DOHH2 (cell line): ENCODE data around the gene SCN1A.

Experiments used
- H3F3A ChIP-seq: fragments of 200-600 bp; sonication (generic), shearing (Covaris generic); 2 replicates; pipeline ENCODE4 v1.6.0; 2016; ENCODE audit warnings: antibody characterized with exemption, mild to moderate bottlenecking; ENCODE audit not compliant: control insufficient read depth, insufficient read depth
- H3K27ac ChIP-seq: fragments of 200-600 bp; sonication (generic); 2 replicates; pipeline ENCODE4 v1.5.1; 2014; ENCODE audit warnings: low read depth, mild to moderate bottlenecking, low read length, moderate library complexity
- H3K27me3 ChIP-seq: fragments of 200-600 bp; sonication (generic); 2 replicates; pipeline ENCODE4 v1.6.1; 2014; ENCODE audit warnings: mild to moderate bottlenecking, low read length, mixed read lengths; ENCODE audit not compliant: control insufficient read depth
- H3K36me3 ChIP-seq: fragments of 200-600 bp; sonication (generic); 2 replicates; pipeline ENCODE4 v1.6.1; 2014; ENCODE audit warnings: mild to moderate bottlenecking, low read length, moderate library complexity, mixed read lengths; ENCODE audit not compliant: control insufficient read depth
- H3K4me1 ChIP-seq: fragments of 200-600 bp; sonication (generic); 2 replicates; pipeline ENCODE4 v1.6.1; 2014; ENCODE audit warnings: mild to moderate bottlenecking, low read length, mixed read lengths; ENCODE audit not compliant: control insufficient read depth
- H3K4me2 ChIP-seq: fragments of 200-600 bp; sonication (generic); 2 replicates; pipeline ENCODE4 v1.6.0; 2014; ENCODE audit warnings: mild to moderate bottlenecking, low read length, moderate library complexity
- H3K4me3 ChIP-seq: fragments of 200-600 bp; sonication (generic); 2 replicates; pipeline ENCODE4 v1.5.1; 2014; ENCODE audit warnings: mild to moderate bottlenecking, low read length, mixed read lengths
- H3K79me2 ChIP-seq: fragments of 200-600 bp; sonication (generic); 2 replicates; pipeline ENCODE4 v1.6.1; 2014; ENCODE audit warnings: mild to moderate bottlenecking, low read length, mixed read lengths; ENCODE audit not compliant: control insufficient read depth
- H3K9me2 ChIP-seq: fragments of 200-600 bp; sonication (generic); replicated peaks from 2 replicates; pipeline ENCODE4 v1.6.1; 2014; ENCODE audit warnings: mild to moderate bottlenecking, low read length, mixed read lengths; ENCODE audit not compliant: control insufficient read depth
- H3K9me3 ChIP-seq: fragments of 200-600 bp; sonication (generic); 2 replicates; pipeline ENCODE4 v1.6.1; 2014; ENCODE audit warnings: antibody characterized with exemption, low read length, mixed read lengths; ENCODE audit not compliant: control insufficient read depth, insufficient read depth
- H4K20me1 ChIP-seq: fragments of 200-600 bp; sonication (generic); 2 replicates; pipeline ENCODE4 v1.6.0; 2014; ENCODE audit warnings: low read depth, mild to moderate bottlenecking, antibody characterized with exemption, low read length, moderate library complexity; ENCODE audit not compliant: control insufficient read depth, insufficient read depth
- CTCF ChIP-seq: fragments of 200-600 bp; sonication (generic); IDR thresholded peaks from one replicate; pipeline ENCODE4 v1.5.1; 2014; ENCODE audit warnings: antibody characterized with exemption, mild to moderate bottlenecking, low read depth, low read length; ENCODE audit not compliant: poor library complexity, severe bottlenecking
- EZH2phosphoT487 ChIP-seq: fragments of 200-600 bp; sonication (generic); IDR thresholded peaks from 2 replicates; pipeline ENCODE4 v1.6.1; 2017; ENCODE audit warnings: borderline replicate concordance, mild to moderate bottlenecking, antibody characterized with exemption, low read length, moderate library complexity, mixed read lengths

SCN1A gene

GRCh38 chr2:165970663-165971062, 157.2 kb downstream of the SCN1A start:
- Histone ChIP-seq H3K9me3 (no peaks in the 10 kb centered on the region), H3K79me2 (no peaks in the 10 kb centered on the region), H3K4me1 (no peaks in the 10 kb centered on the region), H3K9me2 (no peaks in the 10 kb centered on the region), H3K27ac (no peak overlapping the region), H3K4me3 (no peak overlapping the region), H4K20me1 (no peaks in the 10 kb centered on the region), H3F3A (no peaks in the 10 kb centered on the region), H3K27me3 (no peaks in the 10 kb centered on the region), H3K36me3 (no peaks in the 10 kb centered on the region), H3K4me2 (no peak overlapping the region)
- TF ChIP-seq EZH2phosphoT487: no peak
- TF ChIP-seq CTCF: no peak

GRCh38 chr2:165969227-165969626, 158.6 kb downstream of the SCN1A start:
- no peaks in the 10 kb centered on the region for H3K27me3 ChIP-seq
- no peak overlapping the region for H3K4me2 ChIP-seq
- H3K4me1 ChIP-seq: no peaks in the 10 kb centered on the region
- no peaks in the 10 kb centered on the region for H3K79me2 ChIP-seq
- no peaks in the 10 kb centered on the region for H3F3A ChIP-seq
- no peak overlapping the region for H3K27ac ChIP-seq
- H4K20me1 ChIP-seq: no peaks in the 10 kb centered on the region
- no peaks in the 10 kb centered on the region for H3K9me3 ChIP-seq
- no peaks in the 10 kb centered on the region for H3K36me3 ChIP-seq
- H3K4me3 ChIP-seq: no peak overlapping the region
- no peaks in the 10 kb centered on the region for H3K9me2 ChIP-seq
- TF ChIP-seq EZH2phosphoT487 (no peak), CTCF (peak; percentile 10)

- no peaks in the 10 kb centered on the region for H3K79me2 ChIP-seq
- no peaks in the 10 kb centered on the region for H3K4me1 ChIP-seq
- no peaks in the 10 kb centered on the region for H3K9me3 ChIP-seq
- H3K4me2 ChIP-seq: no peak overlapping the region
- no peaks in the 10 kb centered on the region for H3K9me2 ChIP-seq
- TF ChIP-seq EZH2phosphoT487 (no peak), CTCF (no peak)
- no peaks in the 10 kb centered on the region for H3F3A ChIP-seq
- H3K4me3 ChIP-seq: no peak overlapping the region
- no peaks in the 10 kb centered on the region for H4K20me1 ChIP-seq
- no peak overlapping the region for H3K27ac ChIP-seq
- no peaks in the 10 kb centered on the region for H3K27me3 ChIP-seq
- no peaks in the 10 kb centered on the region for H3K36me3 ChIP-seq
Measured at GRCh38 chr2:165967746-165968145, 160.1 kb downstream of the SCN1A start.

- Histone ChIP-seq H3K79me2 (no peaks in the 10 kb centered on the region), H3K4me3 (no peak overlapping the region), H3K27ac (no peak overlapping the region), H3K9me2 (no peaks in the 10 kb centered on the region), H3K27me3 (no peaks in the 10 kb centered on the region), H3F3A (no peaks in the 10 kb centered on the region), H3K9me3 (no peaks in the 10 kb centered on the region), H3K4me1 (no peaks in the 10 kb centered on the region), H4K20me1 (no peaks in the 10 kb centered on the region), H3K4me2 (no peak overlapping the region), H3K36me3 (no peaks in the 10 kb centered on the region)
- TF ChIP-seq EZH2phosphoT487: no peak
- TF ChIP-seq CTCF: no peak
Measured at GRCh38 chr2:165961818-165962217, 166.0 kb downstream of the SCN1A start.
